Limb (tissue), 2 donors: Measurements from ENCODE around the gene HSPH1.

Experiments used
- DNase-seq, 2 donors: peaks; one replicate each; pipeline ENCODE4 v3.0.0-alpha.2; 2016; ENCODE audit errors: extremely low spot score in 2 of 2

Gene HSPH1

GRCh38 chr13:31161557-31162150 is at the start of gene HSPH1:
HSPH1 (minus strand) TSS chr13:31161904; CDS start chr13:31161582, 322 bp downstream.
- peak; percentile 98 to 100 for DNase-seq

GRCh38 chr13:31209841-31210210 is 48.1 kb upstream of the HSPH1 start:
- DNase-seq: no peak

- DNase-seq: peak; percentile 71 to 75
Observed at GRCh38 chr13:31209172-31209840, 47.6 kb upstream of the HSPH1 start.

- DNase-seq: no peak
Observed at GRCh38 chr13:31208559-31209122, 46.9 kb upstream of the HSPH1 start.

- peak; percentile 45 to 56 for DNase-seq
Observed at GRCh38 chr13:31207661-31208552, 46.2 kb upstream of the HSPH1 start.

GRCh38 chr13:31204592-31204991 is 42.9 kb upstream of the HSPH1 start:
- DNase-seq: no peak

GRCh38 chr13:31201341-31202031 is 39.8 kb upstream of the HSPH1 start:
- DNase-seq: peak in 1 of 2 donors; percentile 41

- DNase-seq: peak in 1 of 2 donors; percentile 9
Observed at GRCh38 chr13:31200637-31200971, 38.9 kb upstream of the HSPH1 start.

- DNase-seq: peak; percentile 86 to 91
Observed at GRCh38 chr13:31199849-31200636, 38.3 kb upstream of the HSPH1 start, which contains the start of gene B3GLCT. B3GLCT (plus strand) TSS chr13:31199975; CDS start chr13:31200085, 110 bp downstream.

- DNase-seq: no peak
Observed at GRCh38 chr13:31199527-31199848, 37.8 kb upstream of the HSPH1 start.

- no peak for DNase-seq
Observed at GRCh38 chr13:31198519-31198918, 36.8 kb upstream of the HSPH1 start.

GRCh38 chr13:31196992-31197391 is 35.3 kb upstream of the HSPH1 start:
- no peak for DNase-seq

GRCh38 chr13:31195616-31196015 is 33.9 kb upstream of the HSPH1 start:
- DNase-seq: no peak

- DNase-seq: no peak
Observed at GRCh38 chr13:31192306-31192705, 30.6 kb upstream of the HSPH1 start.

- no peak for DNase-seq
Observed at GRCh38 chr13:31191748-31192147, 30.0 kb upstream of the HSPH1 start.

- DNase-seq: no peak
Observed at GRCh38 chr13:31184981-31185645, 23.4 kb upstream of the HSPH1 start.

GRCh38 chr13:31184451-31184850 is 22.7 kb upstream of the HSPH1 start:
- no peak for DNase-seq

- DNase-seq: no peak
Observed at GRCh38 chr13:31182987-31183386, 21.3 kb upstream of the HSPH1 start.

GRCh38 chr13:31179754-31180153 is 18.1 kb upstream of the HSPH1 start:
- no peak for DNase-seq

GRCh38 chr13:31179241-31179640 is 17.5 kb upstream of the HSPH1 start:
- no peak for DNase-seq
